Epithelial cell of esophagus (primary cell): ENCODE measurements around the gene HMCN1.

ENCODE experiments used
- DNase-seq: peaks from one replicate; pipeline ENCODE4 v3.0.0; 2010; ENCODE audit warnings: low read depth
- H3K4me3 ChIP-seq: 2 replicates; pipeline ENCODE4 v1.5.1; 2011; ENCODE audit warnings: mild to moderate bottlenecking, low read length, control low read depth
- CTCF ChIP-seq: IDR thresholded peaks from 2 replicates; pipeline ENCODE4 v1.5.1; 2011; ENCODE audit warnings: low read depth, mild to moderate bottlenecking, low read length, control low read depth, inconsistent platforms; ENCODE audit not compliant: insufficient read depth; ENCODE audit errors: missing control alignments

Gene HMCN1

GRCh38 chr1:186234976-186235686, 500.9 kb downstream of the HMCN1 start:
- H3K4me3 ChIP-seq: no peak overlapping the region
- no peak for TF ChIP-seq CTCF
- peak; percentile 38 for DNase-seq

- TF ChIP-seq CTCF: no peak
- DNase-seq: no peak
- no peak overlapping the region for H3K4me3 ChIP-seq
These were observed 501.5 kb downstream of the HMCN1 start for GRCh38 chr1:186235696-186236095.

GRCh38 chr1:186236921-186237320, 502.7 kb downstream of the HMCN1 start:
- no peak overlapping the region for H3K4me3 ChIP-seq
- no peak for TF ChIP-seq CTCF
- DNase-seq: peak; percentile 96

- DNase-seq: no peak
- no peak for TF ChIP-seq CTCF
- no peak overlapping the region for H3K4me3 ChIP-seq
These were observed 505.0 kb downstream of the HMCN1 start for GRCh38 chr1:186239171-186239570.

GRCh38 chr1:186240436-186240835, 506.2 kb downstream of the HMCN1 start:
- no peak overlapping the region for H3K4me3 ChIP-seq
- TF ChIP-seq CTCF: no peak
- DNase-seq: peak; percentile 51
